Spleen (tissue), 7 donors: ENCODE results near the gene ZSCAN9.

Experiments used
- CTCF ChIP-seq, 11 experiments: fragments of 200-600 bp in 7 of 11; fragments of 450-650 bp in 4 of 11; sonication (generic) in 4 of 11; IDR thresholded peaks in 8 of 11; conservative IDR thresholded peaks in 3 of 11; 1 replicate in 7 of 11; 2 replicates in 4 of 11; pipeline versions ENCODE4 v1.4.0 to v1.8.0; 2016 to 2021; ENCODE audit warnings: antibody characterized with exemption in 11 of 11, inconsistent platforms in 4 of 11, mild to moderate bottlenecking in 1 of 11
- POLR2A ChIP-seq, 3 donors: fragments of 450-650 bp; IDR thresholded peaks; one replicate each; pipeline ENCODE4 v1.5.1; 2017; ENCODE audit warnings: antibody characterized with exemption in 3 of 3, mild to moderate bottlenecking in 1 of 3
- POLR2AphosphoS5 ChIP-seq, 3 donors: sonication (generic); formaldehyde crosslinking; IDR thresholded peaks; one replicate each; pipeline ENCODE4 v1.5.1; 2017; ENCODE audit warnings: antibody characterized with exemption in 3 of 3
- donor health status: DM: no; HTN: no; CAD: no; lungs with moderate emphysema.
- donor health status: DM: no; HTN: no; CAD: no.
- donor health status: DM: no; HTN: no; CAD: no.

- no peak for TF ChIP-seq CTCF (IDR thresholded peaks at IDR 0.05 in 8 of 11, conservative IDR thresholded peaks at IDR 0.05 in 3 of 11)
- TF ChIP-seq POLR2AphosphoS5 (IDR thresholded peaks at IDR 0.05): no peak
- TF ChIP-seq POLR2A (IDR thresholded peaks at IDR 0.05): no peak
These were observed 18.5 kb upstream of the ZSCAN9 start for GRCh38 chr6:28206527-28206926.
